Stimulated activated CD8-positive, alpha-beta memory T cell treated with anti-CD3 and anti-CD28 coated beads, Interleukin-7, amount 100 ng/mL, for 24 hours (primary cell): ENCODE results near the gene PIEZO1.

Experiments
- DNase-seq: peaks from one replicate; pipeline ENCODE4 v3.0.0-alpha.2; 2020; ENCODE audit warnings: low read depth

The PIEZO1 gene

GRCh38 chr16:88721815-88722755 lies 62.9 kb downstream of the PIEZO1 start:
- DNase-seq: no peak

- DNase-seq: no peak
These were observed 63.8 kb downstream of the PIEZO1 start for GRCh38 chr16:88721236-88721635.

- DNase-seq: no peak
These were observed 64.5 kb downstream of the PIEZO1 start for GRCh38 chr16:88720396-88720970.

- no peak for DNase-seq
These were observed 65.1 kb downstream of the PIEZO1 start for GRCh38 chr16:88719933-88720296.

- DNase-seq: no peak
These were observed 65.6 kb downstream of the PIEZO1 start for GRCh38 chr16:88719267-88719932.

- no peak for DNase-seq
These were observed 66.8 kb downstream of the PIEZO1 start for GRCh38 chr16:88718178-88718577.

- DNase-seq: no peak
These were observed 68.4 kb downstream of the PIEZO1 start for GRCh38 chr16:88716601-88717001.

- no peak for DNase-seq
These were observed 68.8 kb downstream of the PIEZO1 start for GRCh38 chr16:88716201-88716600.

- DNase-seq: no peak
These were observed 69.5 kb downstream of the PIEZO1 start for GRCh38 chr16:88715312-88716190.

GRCh38 chr16:88714420-88715302 lies 70.4 kb downstream of the PIEZO1 start:
- DNase-seq: no peak

- DNase-seq: no peak
These were observed 71.2 kb downstream of the PIEZO1 start for GRCh38 chr16:88713568-88714419.

- no peak for DNase-seq
These were observed 72.0 kb downstream of the PIEZO1 start for GRCh38 chr16:88713054-88713453.

- DNase-seq: no peak
These were observed 72.5 kb downstream of the PIEZO1 start for GRCh38 chr16:88712362-88712979.

GRCh38 chr16:88711750-88712340 lies 73.2 kb downstream of the PIEZO1 start:
- DNase-seq: no peak

- no peak for DNase-seq
These were observed 74.5 kb downstream of the PIEZO1 start for GRCh38 chr16:88710556-88710955.

GRCh38 chr16:88706965-88707826 lies 77.8 kb downstream of the PIEZO1 start:
- DNase-seq: no peak

- peak; percentile 87 for DNase-seq
These were observed 78.6 kb downstream of the PIEZO1 start, which contains the start of the genes CTU2 and RNF166 for GRCh38 chr16:88706229-88706964. Gene CTU2, plus strand, starts transcription at chr16:88706503. Its CDS starts 28 bp downstream, at chr16:88706531. Gene RNF166, minus strand, starts transcription at chr16:88706408. Its CDS starts 83 bp downstream, at chr16:88706325.
